ENCODE results near the gene MTFMT. TPM values are rescaled to one million over a fixed set of nuclear protein-coding genes. Genes with fewer than 3 reads are reported as not detected.

Gene MTFMT
- total and polyA plus RNA-seq, 2 of the 13 experiments (the other 11 are each of a cell fraction or from before 2014, with no cell fraction given): 9.9 to 23.2 TPM

DNA sequence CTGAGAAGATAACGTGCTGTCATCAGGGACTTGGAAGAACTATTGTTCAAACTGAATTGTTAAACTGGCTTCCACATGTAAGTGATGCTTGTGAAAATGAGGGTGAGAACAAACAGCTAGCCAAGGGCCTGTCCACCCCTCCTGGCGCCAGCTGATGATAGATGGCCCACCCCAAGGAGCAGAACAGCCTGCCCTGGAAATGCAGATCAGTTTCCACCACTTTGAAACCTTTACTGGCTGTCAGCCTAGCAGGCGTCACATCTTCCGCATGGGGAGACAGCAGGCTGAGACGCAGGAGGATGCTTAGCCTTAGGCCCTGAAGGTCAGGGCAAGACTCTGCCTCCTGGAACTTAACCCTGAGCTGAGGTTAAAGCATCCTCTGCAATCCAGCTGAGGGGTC is 9.4 kb upstream of the MTFMT start:
- 94% methylated on average over 5 of the region's 5 CpGs for WGBS (ENCODE audit: low lambda C conversion rate)
- Histone ChIP-seq H4K20me1 (ENCODE audit: insufficient read depth, low read length) (no peaks in the 10 kb centered on the region), H3K4me3 (replicated peaks in 1 of 3; ENCODE audit: insufficient read depth in 1 of 3, low read depth in 2 of 3, low read length in 3 of 3) (no peak overlapping the region), H2AFZ (ENCODE audit: low read length) (no peak overlapping the region), H3K79me2 (ENCODE audit: insufficient read depth, low read length) (no peaks in the 10 kb centered on the region), H3K9ac (ENCODE audit: insufficient read depth, low read depth, low read length) (no peak overlapping the region), H3K4me1 (ENCODE audit: insufficient read depth, low read length) (peaks cover 70% of the 10 kb centered on the region), H3K4me2 (ENCODE audit: low read depth, low read length) (no peak overlapping the region), H3K9me3 (ENCODE audit: low read length) (no peaks in the 10 kb centered on the region), H3K27me3 (ENCODE audit: control insufficient read depth in 1 of 2, insufficient read depth in 2 of 2, low read length in 2 of 2) (no peaks in the 10 kb centered on the region), H3K27ac (ENCODE audit: extremely low read length, insufficient read depth, low read length) (no peak overlapping the region), H3K36me3 (replicated peaks in 1 of 2; ENCODE audit: control insufficient read depth in 1 of 2, insufficient read depth in 2 of 2, low read length in 2 of 2) (no peaks in the 10 kb centered on the region)
- ChIA-PET CTCF (ENCODE audit: low intra/inter-chr PET ratio, low total read pairs) (no interaction called here), POLR2A (no interaction called here)
- ATAC-seq (no peak), FAIRE-seq (no peak), DNase-seq (ENCODE audit: low spot score) (no peak)
- in situ Hi-C loops (cut with HindIII; ENCODE audit: extremely low pct_ligation_motif_present, low pct_unique_long_range_greater_than_20kb) (loop anchor here (10.0 kb wide), 2 partner anchors 46 to 256 kb away; partner anchors contain the start of gene RNU5A-1), intact Hi-C loops (cut with micrococcal nuclease; ENCODE audit: unreplicated experiment) (loop anchor here (10.0 kb wide), 1 partner anchor 146 kb away; the partner anchor contains the start of gene CLPX)
- BruUV-seq (replicated peaks): no TSS peak
- TF ChIP-seq ZBTB3 (CRISPR knock-in tag; IDR thresholded peaks at IDR 0.05; ENCODE audit: borderline replicate concordance, low read depth) (no peak), ZNF260 (CRISPR knock-in tag; IDR thresholded peaks at IDR 0.05; ENCODE audit: borderline replicate concordance, low read depth) (no peak), KDM5A (IDR thresholded peaks at IDR 0.05; ENCODE audit: borderline replicate concordance, low read length) (no peak), POLR2AphosphoS2 (IDR thresholded peaks at IDR 0.05; ENCODE audit: low read depth, low read length) (no peak), HOXA5 (CRISPR knock-in tag; IDR thresholded peaks at IDR 0.05) (no peak), ZFYVE20 (CRISPR knock-in tag; IDR thresholded peaks at IDR 0.05; ENCODE audit: borderline replicate concordance, low read depth) (no peak), ZNF7 (CRISPR knock-in tag; IDR thresholded peaks at IDR 0.05) (no peak), ZFAT (CRISPR knock-in tag; conservative IDR thresholded peaks at IDR 0.05) (no peak), CENPT (CRISPR knock-in tag; IDR thresholded peaks at IDR 0.05; ENCODE audit: low read depth) (no peak)
- TF ChIP-seq, protein P1, sequence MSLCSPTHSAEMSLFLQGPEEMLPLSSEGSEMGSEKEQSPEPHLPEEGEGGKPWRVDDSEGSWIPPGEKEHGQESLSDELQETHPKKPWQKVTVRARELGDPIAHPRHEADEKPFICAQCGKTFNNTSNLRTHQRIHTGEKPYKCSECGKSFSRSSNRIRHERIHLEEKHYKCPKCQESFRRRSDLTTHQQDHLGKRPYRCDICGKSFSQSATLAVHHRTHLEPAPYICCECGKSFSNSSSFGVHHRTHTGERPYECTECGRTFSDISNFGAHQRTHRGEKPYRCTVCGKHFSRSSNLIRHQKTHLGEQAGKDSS (CRISPR knock-in tag; IDR thresholded peaks at IDR 0.05; ENCODE audit: borderline replicate concordance, low read depth): no peak
- TF ChIP-seq, protein P2, sequence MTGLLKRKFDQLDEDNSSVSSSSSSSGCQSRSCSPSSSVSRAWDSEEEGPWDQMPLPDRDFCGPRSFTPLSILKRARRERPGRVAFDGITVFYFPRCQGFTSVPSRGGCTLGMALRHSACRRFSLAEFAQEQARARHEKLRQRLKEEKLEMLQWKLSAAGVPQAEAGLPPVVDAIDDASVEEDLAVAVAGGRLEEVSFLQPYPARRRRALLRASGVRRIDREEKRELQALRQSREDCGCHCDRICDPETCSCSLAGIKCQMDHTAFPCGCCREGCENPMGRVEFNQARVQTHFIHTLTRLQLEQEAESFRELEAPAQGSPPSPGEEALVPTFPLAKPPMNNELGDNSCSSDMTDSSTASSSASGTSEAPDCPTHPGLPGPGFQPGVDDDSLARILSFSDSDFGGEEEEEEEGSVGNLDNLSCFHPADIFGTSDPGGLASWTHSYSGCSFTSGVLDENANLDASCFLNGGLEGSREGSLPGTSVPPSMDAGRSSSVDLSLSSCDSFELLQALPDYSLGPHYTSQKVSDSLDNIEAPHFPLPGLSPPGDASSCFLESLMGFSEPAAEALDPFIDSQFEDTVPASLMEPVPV (CRISPR knock-in tag; IDR thresholded peaks at IDR 0.05): no peak
- TF ChIP-seq, protein P3, sequence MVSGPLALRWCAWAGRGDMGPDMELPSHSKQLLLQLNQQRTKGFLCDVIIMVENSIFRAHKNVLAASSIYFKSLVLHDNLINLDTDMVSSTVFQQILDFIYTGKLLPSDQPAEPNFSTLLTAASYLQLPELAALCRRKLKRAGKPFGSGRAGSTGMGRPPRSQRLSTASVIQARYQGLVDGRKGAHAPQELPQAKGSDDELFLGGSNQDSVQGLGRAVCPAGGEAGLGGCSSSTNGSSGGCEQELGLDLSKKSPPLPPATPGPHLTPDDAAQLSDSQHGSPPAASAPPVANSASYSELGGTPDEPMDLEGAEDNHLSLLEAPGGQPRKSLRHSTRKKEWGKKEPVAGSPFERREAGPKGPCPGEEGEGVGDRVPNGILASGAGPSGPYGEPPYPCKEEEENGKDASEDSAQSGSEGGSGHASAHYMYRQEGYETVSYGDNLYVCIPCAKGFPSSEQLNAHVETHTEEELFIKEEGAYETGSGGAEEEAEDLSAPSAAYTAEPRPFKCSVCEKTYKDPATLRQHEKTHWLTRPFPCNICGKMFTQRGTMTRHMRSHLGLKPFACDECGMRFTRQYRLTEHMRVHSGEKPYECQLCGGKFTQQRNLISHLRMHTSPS (CRISPR knock-in tag; IDR thresholded peaks at IDR 0.05; ENCODE audit: low read depth): no peak
- TF ChIP-seq, protein P4, sequence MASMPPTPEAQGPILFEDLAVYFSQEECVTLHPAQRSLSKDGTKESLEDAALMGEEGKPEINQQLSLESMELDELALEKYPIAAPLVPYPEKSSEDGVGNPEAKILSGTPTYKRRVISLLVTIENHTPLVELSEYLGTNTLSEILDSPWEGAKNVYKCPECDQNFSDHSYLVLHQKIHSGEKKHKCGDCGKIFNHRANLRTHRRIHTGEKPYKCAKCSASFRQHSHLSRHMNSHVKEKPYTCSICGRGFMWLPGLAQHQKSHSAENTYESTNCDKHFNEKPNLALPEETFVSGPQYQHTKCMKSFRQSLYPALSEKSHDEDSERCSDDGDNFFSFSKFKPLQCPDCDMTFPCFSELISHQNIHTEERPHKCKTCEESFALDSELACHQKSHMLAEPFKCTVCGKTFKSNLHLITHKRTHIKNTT (CRISPR knock-in tag; IDR thresholded peaks at IDR 0.05): no peak
